Cardiac fibroblast (primary cell): ENCODE measurements around the gene KDM7A.

Source experiments
- DNase-seq, 2 donors: peaks; one replicate each; pipeline versions ENCODE4 v3.0.0 to v3.0.0-alpha.2; 2010; ENCODE audit warnings: low read depth in 2 of 2
- H3K4me3 ChIP-seq, 2 donors: replicated peaks in 1 of 2; 1 replicate in 1 of 2; 2 replicates in 1 of 2; pipeline ENCODE4 v1.5.1; 2011; ENCODE audit warnings: low read depth in 2 of 2, low read length in 2 of 2, mild to moderate bottlenecking in 2 of 2, moderate library complexity in 1 of 2
- CTCF ChIP-seq: IDR thresholded peaks from one replicate; pipeline ENCODE4 v1.5.1; 2011; ENCODE audit warnings: low read depth, mild to moderate bottlenecking, low read length, inconsistent platforms

KDM7A gene

GRCh38 chr7:140197938-140198337, 21.2 kb upstream of the KDM7A start:
- TF ChIP-seq CTCF, result no peak
- H3K4me3 ChIP-seq, result no peak overlapping the region
- no peak for DNase-seq

- TF ChIP-seq CTCF, result no peak
- no peak for DNase-seq
- H3K4me3 ChIP-seq, result no peak overlapping the region
These were observed 20.6 kb upstream of the KDM7A start for GRCh38 chr7:140197218-140197890.

GRCh38 chr7:140196361-140197217, 19.8 kb upstream of the KDM7A start:
- TF ChIP-seq CTCF, result no peak
- peak; percentile 35 to 92 for DNase-seq
- H3K4me3 ChIP-seq, result no peak overlapping the region

GRCh38 chr7:140195859-140196258, 19.1 kb upstream of the KDM7A start:
- no peak for DNase-seq
- no peak overlapping the region for H3K4me3 ChIP-seq
- TF ChIP-seq CTCF, result no peak

GRCh38 chr7:140192620-140193019, 15.8 kb upstream of the KDM7A start:
- H3K4me3 ChIP-seq, result no peak overlapping the region
- TF ChIP-seq CTCF, result no peak
- peak in 1 of 2 donors; percentile 8 for DNase-seq

- TF ChIP-seq CTCF, result no peak
- H3K4me3 ChIP-seq, result no peak overlapping the region
- DNase-seq, result no peak
These were observed 15.4 kb upstream of the KDM7A start for GRCh38 chr7:140192176-140192575.
